Endothelial cell of umbilical vein (primary cell): ENCODE results near the gene GDF11. TPM values are rescaled to one million over a fixed set of nuclear protein-coding genes. Genes with fewer than 3 reads are reported as not detected.

Source experiments
- BruUV-seq: library from RNA; stranded (reverse); fragments of 400-500 nt; replicated peaks from 2 replicates; lab custom pipeline; 2021; lab: Mats Ljungman, UMichigan
- CTCF ChIA-PET: fragments of 300-600, 350-600 bp; sonication (Branson Sonifier 250); formaldehyde crosslinking; loops from one replicate; lab custom pipeline; 2021; ENCODE audit warnings: antibody characterized with exemption, inconsistent platforms; lab: Charles Lee
- POLR2A ChIA-PET: fragments of 300-600, 350-600 bp; sonication (Branson Sonifier 250); formaldehyde crosslinking; loops from one replicate; lab custom pipeline; 2021; ENCODE audit warnings: antibody characterized with exemption, inconsistent platforms; lab: Charles Lee
- DNase-seq: peaks from one replicate; pipeline ENCODE4 v3.0.0-alpha.2; 2011; ENCODE audit warnings: low read depth, low spot score
- FAIRE-seq: peaks from 2 replicates; lab custom pipeline; 2011; peaks lifted over from hg19 to GRCh38; lab: Jason Lieb, UNC
- H2AFZ ChIP-seq: 2 replicates; pipeline ENCODE4 v1.6.0; 2012; ENCODE audit warnings: low read depth, low read length, control low read depth, inconsistent platforms
- H3K27ac ChIP-seq: 2 replicates; pipeline ENCODE4 v1.5.1; 2011; ENCODE audit warnings: low read depth, mild to moderate bottlenecking, control low read depth, low read length, moderate library complexity; ENCODE audit not compliant: insufficient read depth
- H3K27me3 ChIP-seq, 2 experiments: 2 replicates each; pipeline versions ENCODE4 v1.6.0 to v1.6.1; 2011; ENCODE audit warnings: low read length in 2 of 2, mixed read lengths in 1 of 2; ENCODE audit not compliant: control insufficient read depth in 2 of 2, insufficient read depth in 2 of 2
- H3K36me3 ChIP-seq, 2 experiments: 2 replicates in 1 of 2; 3 replicates in 1 of 2; pipeline ENCODE4 v1.5.1; 2011; ENCODE audit warnings: low read length in 2 of 2, mild to moderate bottlenecking in 1 of 2, moderate library complexity in 1 of 2; ENCODE audit not compliant: control insufficient read depth in 2 of 2, insufficient read depth in 2 of 2; ENCODE audit errors: extremely low read depth in 1 of 2
- H3K4me1 ChIP-seq: 3 replicates; pipeline ENCODE4 v1.5.1; 2011; ENCODE audit warnings: mild to moderate bottlenecking, low read length; ENCODE audit not compliant: control insufficient read depth, insufficient read depth; ENCODE audit errors: extremely low read depth
- H3K4me2 ChIP-seq: 2 replicates; pipeline ENCODE4 v1.6.1; 2011; ENCODE audit warnings: low read length, control low read depth, mixed read lengths; ENCODE audit not compliant: insufficient read depth
- H3K4me3 ChIP-seq, 3 experiments: fragments of 200-600 bp in 1 of 3; sonication (generic), shearing (Covaris generic) in 1 of 3; replicated peaks in 1 of 3; 2 replicates each; pipeline ENCODE4 v1.5.1; 2011 to 2016; ENCODE audit warnings: control low read depth in 3 of 3, low read length in 3 of 3, mild to moderate bottlenecking in 2 of 3, inconsistent platforms in 1 of 3, low read depth in 1 of 3, moderate library complexity in 1 of 3; ENCODE audit not compliant: insufficient read depth in 1 of 3
- H3K79me2 ChIP-seq: 2 replicates; pipeline ENCODE4 v1.6.0; 2012; ENCODE audit warnings: low read length, inconsistent platforms; ENCODE audit not compliant: control insufficient read depth, insufficient read depth
- H3K9ac ChIP-seq: replicated peaks from 2 replicates; pipeline ENCODE3; 2011; ENCODE audit warnings: low read length, control low read depth; ENCODE audit not compliant: insufficient read depth; ENCODE audit errors: extremely low read depth
- H3K9me1 ChIP-seq: replicated peaks from 3 replicates; pipeline ENCODE4 v1.6.0; 2011; ENCODE audit warnings: mild to moderate bottlenecking, low read length; ENCODE audit not compliant: control insufficient read depth, insufficient read depth; ENCODE audit errors: extremely low read depth
- H3K9me3 ChIP-seq: replicated peaks from 2 replicates; pipeline ENCODE4 v1.5.1; 2012; ENCODE audit warnings: low read length, inconsistent platforms; ENCODE audit not compliant: control insufficient read depth, insufficient read depth
- H4K20me1 ChIP-seq: replicated peaks from 2 replicates; pipeline ENCODE3; 2011; ENCODE audit warnings: mild to moderate bottlenecking, low read length; ENCODE audit not compliant: control insufficient read depth, insufficient read depth; ENCODE audit errors: extremely low read depth
- CTCF ChIP-seq, 2 donors: IDR thresholded peaks; 1 replicate in 1 of 2; 2 replicates in 1 of 2; pipeline ENCODE4 v1.5.1; 2011; ENCODE audit warnings: low read length in 2 of 2, mild to moderate bottlenecking in 2 of 2, moderate library complexity in 2 of 2, control low read depth in 1 of 2, inconsistent platforms in 1 of 2, low read depth in 1 of 2; ENCODE audit not compliant: insufficient read depth in 1 of 2; ENCODE audit errors: extremely low read depth in 1 of 2
- EZH2 ChIP-seq: IDR thresholded peaks from 2 replicates; pipeline ENCODE4 v1.6.1; 2012; ENCODE audit warnings: borderline replicate concordance, low read depth, mild to moderate bottlenecking, moderate library complexity, low read length, inconsistent platforms; ENCODE audit not compliant: severe bottlenecking
- FOS ChIP-seq: IDR thresholded peaks from 2 replicates; pipeline ENCODE4 v1.6.1; 2011; ENCODE audit warnings: mild to moderate bottlenecking, low read length, moderate library complexity, borderline replicate concordance; ENCODE audit not compliant: insufficient read depth
- GATA2 ChIP-seq: IDR thresholded peaks from 2 replicates; pipeline ENCODE4 v1.7.0; 2011; ENCODE audit warnings: low read depth, mild to moderate bottlenecking, moderate library complexity, mixed read lengths, low read length; ENCODE audit not compliant: insufficient read length, insufficient read depth
- JUN ChIP-seq: IDR thresholded peaks from 2 replicates; pipeline ENCODE4 v1.6.1; 2011; ENCODE audit warnings: borderline replicate concordance, low read depth; ENCODE audit not compliant: insufficient read length, insufficient read depth
- POLR2A ChIP-seq: IDR thresholded peaks from 2 replicates; pipeline ENCODE4 v1.6.1; 2012; ENCODE audit warnings: low read depth, mild to moderate bottlenecking, control low read depth, low read length
- POLR2AphosphoS5 ChIP-seq: IDR thresholded peaks from 2 replicates; pipeline ENCODE4 v1.6.1; 2012; ENCODE audit warnings: low read depth, mild to moderate bottlenecking, control low read depth, low read length, moderate library complexity; ENCODE audit not compliant: insufficient read depth
- dilution Hi-C: fragments of 300-500 bp; cut with MboI; formaldehyde crosslinking; loops from one replicate; pipeline ENCODE4 v1.15.0; 2019; ENCODE audit warnings: low sequenced_read_pairs; ENCODE audit not compliant: extremely low pct_ligation_motif_present
- intact Hi-C: fragments of 100-400 bp; cut with micrococcal nuclease; formaldehyde crosslinking; loops from one replicate; pipeline ENCODE4 v1.10.0; 2022
- polyA plus RNA-seq, 4 experiments: library from polyadenylated mRNA; depleted of rRNA in 3 of 4; stranded (reverse) in 3 of 4; unstranded in 1 of 4; fragments of >200 nt; gene quantifications; 2 replicates each; pipeline versions ENCODE4 v1.2.1 to v1.2.3, GENCODE V29; 2011 to 2012; ENCODE audit warnings: missing spikeins in 1 of 4
- total RNA-seq: library from RNA; stranded (reverse); gene quantifications from 2 replicates; pipeline ENCODE4 v1.2.3, GENCODE V29; 2021

The GDF11 gene
- total and polyA plus RNA-seq, 2 donors (not counting 3 experiments of a cell fraction or from before 2014, with no cell fraction given): 10.0 to 18.7 TPM

GRCh38 chr12:55693323-55694187 lies 49.4 kb upstream of the GDF11 start:
- Histone ChIP-seq H3K4me1 (no peaks in the 10 kb centered on the region), H3K9me3 (no peaks in the 10 kb centered on the region), H3K27me3 (no peaks in the 10 kb centered on the region), H3K9ac (no peak overlapping the region), H3K9me1 (no peaks in the 10 kb centered on the region), H3K4me3 (no peak overlapping the region), H2AFZ (no peak overlapping the region), H3K27ac (no peak overlapping the region), H4K20me1 (no peaks in the 10 kb centered on the region), H3K36me3 (no peaks in the 10 kb centered on the region), H3K79me2 (no peaks in the 10 kb centered on the region), H3K4me2 (no peak overlapping the region)
- no peak for TF ChIP-seq FOS
- no peak for TF ChIP-seq GATA2
- no peak for FAIRE-seq
- BruUV-seq: no TSS peak
- intact Hi-C loops (no loop called here), dilution Hi-C loops (no loop called here)
- POLR2A ChIA-PET: no interaction called here
- no peak for DNase-seq
- CTCF ChIA-PET: interaction anchor here (0.8 to 1.5 kb wide), 3 partner anchors 13 to 37 kb away, joined by 3 to 7 read pairs (median 5); no protein-coding TSS in a partner anchor

- ChIA-PET CTCF (interaction anchor here (0.8 to 1.5 kb wide), 3 partner anchors 12 to 38 kb away, joined by 3 to 7 read pairs (median 5); no protein-coding TSS in a partner anchor), POLR2A (no interaction called here)
- no peaks in the 10 kb centered on the region for H4K20me1 ChIP-seq
- H3K27ac ChIP-seq: no peak overlapping the region
- H3K27me3 ChIP-seq: no peaks in the 10 kb centered on the region
- no peaks in the 10 kb centered on the region for H3K36me3 ChIP-seq
- H3K9me3 ChIP-seq: no peaks in the 10 kb centered on the region
- no peak overlapping the region for H3K9ac ChIP-seq
- H3K4me1 ChIP-seq: no peaks in the 10 kb centered on the region
- H3K4me2 ChIP-seq: no peak overlapping the region
- no peak overlapping the region for H3K4me3 ChIP-seq
- TF ChIP-seq EZH2 (no peak), GATA2 (no peak), CTCF (IDR thresholded peaks at IDR 0.05; ENCODE audit: extremely low read depth in 1 of 2, insufficient read depth in 1 of 2, low read depth in 1 of 2, low read length in 2 of 2) (no peak), POLR2AphosphoS5 (no peak), POLR2A (no peak), JUN (no peak)
- BruUV-seq: no TSS peak
- dilution Hi-C loops: no loop called here
- FAIRE-seq (no peak), DNase-seq (no peak)
- H3K9me1 ChIP-seq: no peaks in the 10 kb centered on the region
- intact Hi-C loops: no loop called here
- no peak overlapping the region for H2AFZ ChIP-seq
- no peaks in the 10 kb centered on the region for H3K79me2 ChIP-seq
Observed at GRCh38 chr12:55694188-55694515, 48.8 kb upstream of the GDF11 start.
